DLD1 (cell line): ENCODE results near the gene ENAH.

Experiments used
- in situ Hi-C: cut with HindIII; loops from 2 replicates; pipeline ENCODE4 v1.10.0; 2017; ENCODE audit warnings: low sequenced_read_pairs

Gene ENAH

GRCh38 chr1:225506727-225507126, 146.2 kb downstream of the ENAH start:
- in situ Hi-C loops = no loop called here

GRCh38 chr1:225504776-225505175, 148.1 kb downstream of the ENAH start:
- in situ Hi-C loops = no loop called here

- in situ Hi-C loops = no loop called here
Observed at GRCh38 chr1:225500624-225501192, 152.2 kb downstream of the ENAH start.

- in situ Hi-C loops = loop anchor here (10.0 to 25.0 kb wide), 2 partner anchors 56 to 489 kb away; partner anchors contain the start of gene SDE2
Observed at GRCh38 chr1:225498549-225499136, 154.3 kb downstream of the ENAH start.

- in situ Hi-C loops = loop anchor here (10.0 to 25.0 kb wide), 2 partner anchors 60 to 492 kb away; partner anchors contain the start of gene SDE2
Observed at GRCh38 chr1:225494789-225495359, 158.0 kb downstream of the ENAH start.

- in situ Hi-C loops = loop anchor here (10.0 to 25.0 kb wide), 2 partner anchors 61 to 494 kb away; partner anchors contain the start of gene SDE2
Observed at GRCh38 chr1:225493591-225494246, 159.2 kb downstream of the ENAH start.

- in situ Hi-C loops = loop anchor here (25.0 kb wide), 1 partner anchor 499 kb away; the partner anchor contains the start of gene SDE2
Observed at GRCh38 chr1:225488676-225489075, 164.2 kb downstream of the ENAH start.

GRCh38 chr1:225486856-225487255, 166.1 kb downstream of the ENAH start:
- in situ Hi-C loops = loop anchor here (25.0 kb wide), 1 partner anchor 500 kb away; the partner anchor contains the start of gene SDE2

- in situ Hi-C loops = loop anchor here (25.0 kb wide), 1 partner anchor 501 kb away; the partner anchor contains the start of gene SDE2
Observed at GRCh38 chr1:225485991-225486530, 166.9 kb downstream of the ENAH start.

- in situ Hi-C loops = loop anchor here (25.0 kb wide), 1 partner anchor 502 kb away; the partner anchor contains the start of gene SDE2
Observed at GRCh38 chr1:225485226-225485625, 167.7 kb downstream of the ENAH start.

- in situ Hi-C loops = loop anchor here (25.0 kb wide), 1 partner anchor 503 kb away; the partner anchor contains the start of gene SDE2
Observed at GRCh38 chr1:225484657-225485214, 168.2 kb downstream of the ENAH start.

GRCh38 chr1:225483818-225484656, 168.9 kb downstream of the ENAH start:
- in situ Hi-C loops = loop anchor here (25.0 kb wide), 1 partner anchor 503 kb away; the partner anchor contains the start of gene SDE2

- in situ Hi-C loops = loop anchor here (25.0 kb wide), 1 partner anchor 505 kb away; the partner anchor contains the start of gene SDE2
Observed at GRCh38 chr1:225482421-225482950, 170.4 kb downstream of the ENAH start.

GRCh38 chr1:225481738-225482137, 171.2 kb downstream of the ENAH start:
- in situ Hi-C loops = loop anchor here (25.0 kb wide), 1 partner anchor 506 kb away; the partner anchor contains the start of gene SDE2

GRCh38 chr1:225480825-225481434, 172.0 kb downstream of the ENAH start:
- in situ Hi-C loops = loop anchor here (25.0 kb wide), 1 partner anchor 506 kb away; the partner anchor contains the start of gene SDE2

GRCh38 chr1:225479996-225480720, 172.8 kb downstream of the ENAH start:
- in situ Hi-C loops = loop anchor here (25.0 kb wide), 1 partner anchor 507 kb away; the partner anchor contains the start of gene SDE2

- in situ Hi-C loops = loop anchor here (25.0 kb wide), 1 partner anchor 508 kb away; the partner anchor contains the start of gene SDE2
Observed at GRCh38 chr1:225479341-225479740, 173.6 kb downstream of the ENAH start.
